SK-N-SH treated with all-trans-retinoic acid at 6 μM for 48 hours (cell line): Measurements from ENCODE around the gene AHCYL2.

Experiments used
- ARNTL ChIP-seq: fragments of 450-650 bp; formaldehyde crosslinking; IDR thresholded peaks from 2 replicates; pipeline ENCODE4 v1.5.0; 2020; ENCODE audit warnings: low read depth, mild to moderate bottlenecking, moderate library complexity, borderline replicate concordance
- CSDC2 ChIP-seq: fragments of 250-450 bp; sonication (Bioruptor Pico); IDR thresholded peaks from 2 replicates; pipeline ENCODE4 v1.5.0; 2020; ENCODE audit warnings: mild to moderate bottlenecking, moderate library complexity
- ESRRG ChIP-seq: fragments of 250-450 bp; sonication (Bioruptor Pico); IDR thresholded peaks from 2 replicates; pipeline ENCODE4 v1.6.1; 2021; ENCODE audit warnings: mild to moderate bottlenecking
- RARB ChIP-seq: fragments of 250-450 bp; sonication (Bioruptor Pico); IDR thresholded peaks from 2 replicates; pipeline ENCODE4 v1.8.0; 2021; ENCODE audit warnings: mild to moderate bottlenecking, moderate library complexity
- ZC3H10 ChIP-seq: fragments of 250-450 bp; sonication (Bioruptor Pico); IDR thresholded peaks from 2 replicates; pipeline ENCODE4 v1.5.1; 2021; ENCODE audit warnings: mild to moderate bottlenecking, moderate library complexity
- ZFP3 ChIP-seq: fragments of 250-450 bp; sonication (Bioruptor Pico); IDR thresholded peaks from 2 replicates; pipeline ENCODE4 v1.5.0; 2020; ENCODE audit warnings: mild to moderate bottlenecking, moderate library complexity
- ZNF565 ChIP-seq: fragments of 450-650 bp; formaldehyde crosslinking; conservative IDR thresholded peaks from 2 replicates; pipeline ENCODE4 v1.5.0; 2020; ENCODE audit warnings: low read depth, mild to moderate bottlenecking, moderate library complexity
- TF ChIP-seq, protein P1 (sequence below): fragments of 250-450 bp; sonication (Bioruptor Pico); IDR thresholded peaks from 2 replicates; pipeline ENCODE4 v1.5.1; 2020; ENCODE audit warnings: low read depth, mild to moderate bottlenecking, moderate library complexity
- TF ChIP-seq, protein P2 (sequence below): fragments of 250-450 bp; sonication (Bioruptor Pico); IDR thresholded peaks from 2 replicates; pipeline ENCODE4 v1.8.0; 2020; ENCODE audit warnings: mild to moderate bottlenecking, moderate library complexity, borderline replicate concordance

DNA sequence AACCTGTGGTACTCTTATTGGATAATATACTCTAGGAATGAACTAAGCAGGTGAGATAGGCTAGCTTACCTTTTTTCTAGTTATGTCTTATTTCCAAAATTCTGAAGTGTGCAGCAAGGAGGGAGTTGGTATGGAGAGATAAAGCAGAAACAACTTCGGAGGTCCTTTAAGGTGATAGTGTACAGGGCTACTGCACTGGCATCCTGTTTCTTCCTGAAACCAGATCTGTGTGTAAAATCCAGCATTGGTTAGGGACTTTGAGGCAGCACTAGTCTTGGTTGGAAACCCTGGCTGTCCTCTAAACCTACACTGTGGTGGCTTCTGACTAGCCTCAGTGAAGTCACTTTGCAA lies 142.5 kb downstream of the AHCYL2 start:
- TF ChIP-seq ARNTL (no peak), RARB (CRISPR knock-in tag) (no peak), ZFP3 (no peak), ZC3H10 (no peak), CSDC2 (CRISPR knock-in tag) (no peak), ESRRG (CRISPR knock-in tag) (no peak), ZNF565 (CRISPR knock-in tag) (no peak)
- TF ChIP-seq, protein P1, sequence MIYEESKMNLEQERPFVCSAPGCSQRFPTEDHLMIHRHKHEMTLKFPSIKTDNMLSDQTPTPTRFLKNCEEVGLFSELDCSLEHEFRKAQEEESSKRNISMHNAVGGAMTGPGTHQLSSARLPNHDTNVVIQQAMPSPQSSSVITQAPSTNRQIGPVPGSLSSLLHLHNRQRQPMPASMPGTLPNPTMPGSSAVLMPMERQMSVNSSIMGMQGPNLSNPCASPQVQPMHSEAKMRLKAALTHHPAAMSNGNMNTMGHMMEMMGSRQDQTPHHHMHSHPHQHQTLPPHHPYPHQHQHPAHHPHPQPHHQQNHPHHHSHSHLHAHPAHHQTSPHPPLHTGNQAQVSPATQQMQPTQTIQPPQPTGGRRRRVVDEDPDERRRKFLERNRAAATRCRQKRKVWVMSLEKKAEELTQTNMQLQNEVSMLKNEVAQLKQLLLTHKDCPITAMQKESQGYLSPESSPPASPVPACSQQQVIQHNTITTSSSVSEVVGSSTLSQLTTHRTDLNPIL (CRISPR knock-in tag): no peak
- TF ChIP-seq, protein P2, sequence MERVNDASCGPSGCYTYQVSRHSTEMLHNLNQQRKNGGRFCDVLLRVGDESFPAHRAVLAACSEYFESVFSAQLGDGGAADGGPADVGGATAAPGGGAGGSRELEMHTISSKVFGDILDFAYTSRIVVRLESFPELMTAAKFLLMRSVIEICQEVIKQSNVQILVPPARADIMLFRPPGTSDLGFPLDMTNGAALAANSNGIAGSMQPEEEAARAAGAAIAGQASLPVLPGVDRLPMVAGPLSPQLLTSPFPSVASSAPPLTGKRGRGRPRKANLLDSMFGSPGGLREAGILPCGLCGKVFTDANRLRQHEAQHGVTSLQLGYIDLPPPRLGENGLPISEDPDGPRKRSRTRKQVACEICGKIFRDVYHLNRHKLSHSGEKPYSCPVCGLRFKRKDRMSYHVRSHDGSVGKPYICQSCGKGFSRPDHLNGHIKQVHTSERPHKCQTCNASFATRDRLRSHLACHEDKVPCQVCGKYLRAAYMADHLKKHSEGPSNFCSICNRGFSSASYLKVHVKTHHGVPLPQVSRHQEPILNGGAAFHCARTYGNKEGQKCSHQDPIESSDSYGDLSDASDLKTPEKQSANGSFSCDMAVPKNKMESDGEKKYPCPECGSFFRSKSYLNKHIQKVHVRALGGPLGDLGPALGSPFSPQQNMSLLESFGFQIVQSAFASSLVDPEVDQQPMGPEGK: no peak
